Suprapubic skin (tissue), 3 donors: ENCODE results near the gene KRTAP9-1.

Source experiments
- EP300 ChIP-seq: sonication (generic); formaldehyde crosslinking; IDR thresholded peaks from one replicate; pipeline ENCODE4 v1.6.1; 2017; ENCODE audit warnings: antibody characterized with exemption
- POLR2A ChIP-seq, 2 donors: fragments of 450-650 bp; IDR thresholded peaks; one replicate each; pipeline ENCODE4 v1.6.1; 2017; ENCODE audit warnings: antibody characterized with exemption in 2 of 2, mild to moderate bottlenecking in 2 of 2, moderate library complexity in 2 of 2
- TF ChIP-seq, protein P1 (sequence below), 2 donors: fragments of 200-600 bp in 1 of 2; fragments of 450-650 bp in 1 of 2; sonication (generic) in 1 of 2; IDR thresholded peaks; one replicate each; pipeline ENCODE4 v1.5.1; 2016 to 2019; ENCODE audit warnings: antibody characterized with exemption in 2 of 2, mild to moderate bottlenecking in 1 of 2, moderate library complexity in 1 of 2

DNA sequence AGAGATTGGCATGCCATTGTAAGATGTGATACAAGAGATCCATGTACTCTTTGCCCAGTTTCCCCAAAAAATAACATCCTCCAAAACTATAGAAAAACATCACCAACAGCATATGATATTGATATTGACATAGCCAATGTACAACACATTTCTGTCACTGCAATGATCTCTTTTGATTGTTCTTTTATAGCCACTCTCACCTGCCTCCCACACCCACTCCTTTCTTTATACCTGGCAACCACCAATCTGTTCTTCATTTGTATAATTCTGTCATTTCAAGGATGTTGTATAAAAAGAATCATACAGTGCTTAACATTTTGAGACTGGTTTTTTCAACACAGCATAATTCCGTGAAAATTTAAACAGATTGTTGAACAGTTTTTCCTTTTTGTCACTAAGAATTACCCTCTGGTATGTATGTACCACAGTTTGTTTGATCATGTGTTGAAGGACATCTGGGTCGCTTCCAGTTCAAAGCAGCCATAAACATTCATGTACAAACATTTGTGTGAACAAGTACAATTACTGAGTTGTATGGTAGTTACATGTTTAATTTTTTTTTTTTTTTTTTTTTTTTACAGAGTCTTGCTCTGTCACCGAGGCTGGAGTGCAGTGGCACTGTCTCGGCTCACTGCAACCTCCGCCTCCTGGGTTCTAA, 9.9 kb downstream of the KRTAP9-1 start:
- TF ChIP-seq, protein P1, sequence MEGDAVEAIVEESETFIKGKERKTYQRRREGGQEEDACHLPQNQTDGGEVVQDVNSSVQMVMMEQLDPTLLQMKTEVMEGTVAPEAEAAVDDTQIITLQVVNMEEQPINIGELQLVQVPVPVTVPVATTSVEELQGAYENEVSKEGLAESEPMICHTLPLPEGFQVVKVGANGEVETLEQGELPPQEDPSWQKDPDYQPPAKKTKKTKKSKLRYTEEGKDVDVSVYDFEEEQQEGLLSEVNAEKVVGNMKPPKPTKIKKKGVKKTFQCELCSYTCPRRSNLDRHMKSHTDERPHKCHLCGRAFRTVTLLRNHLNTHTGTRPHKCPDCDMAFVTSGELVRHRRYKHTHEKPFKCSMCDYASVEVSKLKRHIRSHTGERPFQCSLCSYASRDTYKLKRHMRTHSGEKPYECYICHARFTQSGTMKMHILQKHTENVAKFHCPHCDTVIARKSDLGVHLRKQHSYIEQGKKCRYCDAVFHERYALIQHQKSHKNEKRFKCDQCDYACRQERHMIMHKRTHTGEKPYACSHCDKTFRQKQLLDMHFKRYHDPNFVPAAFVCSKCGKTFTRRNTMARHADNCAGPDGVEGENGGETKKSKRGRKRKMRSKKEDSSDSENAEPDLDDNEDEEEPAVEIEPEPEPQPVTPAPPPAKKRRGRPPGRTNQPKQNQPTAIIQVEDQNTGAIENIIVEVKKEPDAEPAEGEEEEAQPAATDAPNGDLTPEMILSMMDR (IDR thresholded peaks at IDR 0.05) = no peak
- TF ChIP-seq EP300 = no peak
- no peak for TF ChIP-seq POLR2A (IDR thresholded peaks at IDR 0.05)
